Neutrophil (primary cell): ENCODE results near the gene SUPT3H.
"Not testable (repeated sequence)": the region's sequence is repeated elsewhere in the genome, so short reads cannot be mapped to it uniquely, and the experiment has no call there.

Source experiments
- H3K27ac ChIP-seq: fragments of 200-600 bp; sonication (generic); 2 replicates; pipeline ENCODE4 v1.5.1; 2016; ENCODE audit warnings: mild to moderate bottlenecking, moderate library complexity
- H3K27me3 ChIP-seq: fragments of 200-600 bp; sonication (generic); 2 replicates; pipeline ENCODE4 v1.6.0; 2016; ENCODE audit warnings: mild to moderate bottlenecking
- H3K36me3 ChIP-seq: fragments of 200-600 bp; sonication (generic); 2 replicates; pipeline ENCODE4 v1.5.1; 2017
- H3K4me1 ChIP-seq, 2 experiments: fragments of 200-600 bp in 1 of 2; sonication (generic) in 1 of 2; 1 replicate in 1 of 2; 2 replicates in 1 of 2; pipeline versions ENCODE4 v1.5.1 to v1.6.1; 2013 to 2016; ENCODE audit warnings: low read depth in 1 of 2, low read length in 1 of 2, mild to moderate bottlenecking in 1 of 2, moderate library complexity in 1 of 2; ENCODE audit not compliant: control insufficient read depth in 1 of 2, insufficient read depth in 1 of 2
- H3K4me3 ChIP-seq, 2 experiments: fragments of 200-600 bp in 1 of 2; sonication (generic) in 1 of 2; 1 replicate in 1 of 2; 2 replicates in 1 of 2; pipeline ENCODE4 v1.5.1; 2013 to 2016; ENCODE audit warnings: low read depth in 1 of 2, low read length in 1 of 2, mild to moderate bottlenecking in 1 of 2, moderate library complexity in 1 of 2
- H3K9me3 ChIP-seq: fragments of 200-600 bp; sonication (generic); 2 replicates; pipeline ENCODE4 v1.5.1; 2016
- TF ChIP-seq, protein P1 (sequence below): fragments of 200-600 bp; sonication (generic); IDR thresholded peaks from 2 replicates; pipeline ENCODE4 v1.5.1; 2016; ENCODE audit warnings: antibody characterized with exemption

The SUPT3H gene

DNA sequence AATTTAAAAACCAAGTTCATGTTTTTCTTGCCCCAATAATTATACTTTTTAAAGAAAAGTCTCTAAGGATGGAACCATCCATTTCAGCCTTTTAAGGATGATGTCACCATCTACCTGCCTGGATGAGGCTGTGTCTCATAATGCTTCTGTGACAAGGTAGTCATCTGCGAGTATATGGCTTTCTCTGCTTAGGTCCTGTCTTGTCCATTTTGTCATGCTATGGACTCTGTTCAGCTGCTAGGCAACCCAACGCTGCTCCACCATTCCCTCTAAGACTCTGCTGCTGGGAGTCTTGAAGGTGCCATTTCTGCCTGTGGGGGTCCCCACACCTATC, 509.4 kb downstream of the SUPT3H start:
- Histone ChIP-seq H3K36me3 (no peaks in the 10 kb centered on the region), H3K9me3 (no peaks in the 10 kb centered on the region), H3K27me3 (no peaks in the 10 kb centered on the region), H3K4me3 (no peak overlapping the region), H3K27ac (no peak overlapping the region), H3K4me1 (no peaks in the 10 kb centered on the region)
- TF ChIP-seq, protein P1, sequence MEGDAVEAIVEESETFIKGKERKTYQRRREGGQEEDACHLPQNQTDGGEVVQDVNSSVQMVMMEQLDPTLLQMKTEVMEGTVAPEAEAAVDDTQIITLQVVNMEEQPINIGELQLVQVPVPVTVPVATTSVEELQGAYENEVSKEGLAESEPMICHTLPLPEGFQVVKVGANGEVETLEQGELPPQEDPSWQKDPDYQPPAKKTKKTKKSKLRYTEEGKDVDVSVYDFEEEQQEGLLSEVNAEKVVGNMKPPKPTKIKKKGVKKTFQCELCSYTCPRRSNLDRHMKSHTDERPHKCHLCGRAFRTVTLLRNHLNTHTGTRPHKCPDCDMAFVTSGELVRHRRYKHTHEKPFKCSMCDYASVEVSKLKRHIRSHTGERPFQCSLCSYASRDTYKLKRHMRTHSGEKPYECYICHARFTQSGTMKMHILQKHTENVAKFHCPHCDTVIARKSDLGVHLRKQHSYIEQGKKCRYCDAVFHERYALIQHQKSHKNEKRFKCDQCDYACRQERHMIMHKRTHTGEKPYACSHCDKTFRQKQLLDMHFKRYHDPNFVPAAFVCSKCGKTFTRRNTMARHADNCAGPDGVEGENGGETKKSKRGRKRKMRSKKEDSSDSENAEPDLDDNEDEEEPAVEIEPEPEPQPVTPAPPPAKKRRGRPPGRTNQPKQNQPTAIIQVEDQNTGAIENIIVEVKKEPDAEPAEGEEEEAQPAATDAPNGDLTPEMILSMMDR, result no peak

DNA sequence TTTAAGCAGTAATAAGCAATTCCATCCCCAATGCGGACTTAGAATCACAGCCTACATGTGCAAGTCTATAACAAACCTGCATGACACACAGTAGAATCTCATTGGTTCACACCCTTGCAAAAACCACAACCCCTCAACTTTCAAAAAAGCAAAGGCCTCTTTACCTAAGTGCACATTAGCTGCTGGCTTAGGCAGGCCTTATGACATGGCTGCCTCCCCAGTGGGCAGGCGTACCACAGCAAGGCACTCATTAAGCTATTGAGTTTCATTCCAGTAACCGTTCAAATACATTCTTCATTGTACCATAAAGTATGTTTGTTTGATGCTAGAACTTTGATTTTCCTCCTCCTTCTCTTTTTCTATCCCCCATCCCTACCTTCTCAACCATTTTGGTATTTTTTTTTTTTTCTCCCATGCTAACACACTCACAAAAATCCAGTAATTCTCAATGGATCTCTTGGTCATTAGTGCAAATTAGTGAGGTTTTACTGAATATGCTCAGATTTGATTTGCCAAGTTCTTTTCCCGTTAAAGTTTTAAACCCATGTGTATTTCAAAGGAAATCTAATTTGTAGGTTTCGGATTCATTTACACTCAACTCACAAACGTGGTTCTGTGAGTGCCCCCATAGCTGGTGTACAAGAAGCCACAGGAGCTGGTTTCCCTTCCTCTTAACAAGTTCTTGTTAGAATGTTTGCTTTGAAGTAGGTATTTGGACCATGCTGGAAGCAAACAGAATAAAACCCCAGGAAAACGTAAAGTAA, 510.0 kb downstream of the SUPT3H start:
- H3K4me3 ChIP-seq, result no peak overlapping the region
- no peaks in the 10 kb centered on the region for H3K4me1 ChIP-seq
- no peaks in the 10 kb centered on the region for H3K9me3 ChIP-seq
- no peaks in the 10 kb centered on the region for H3K36me3 ChIP-seq
- no peak overlapping the region for H3K27ac ChIP-seq
- no peaks in the 10 kb centered on the region for H3K27me3 ChIP-seq
- TF ChIP-seq, protein P1, result no peak

DNA sequence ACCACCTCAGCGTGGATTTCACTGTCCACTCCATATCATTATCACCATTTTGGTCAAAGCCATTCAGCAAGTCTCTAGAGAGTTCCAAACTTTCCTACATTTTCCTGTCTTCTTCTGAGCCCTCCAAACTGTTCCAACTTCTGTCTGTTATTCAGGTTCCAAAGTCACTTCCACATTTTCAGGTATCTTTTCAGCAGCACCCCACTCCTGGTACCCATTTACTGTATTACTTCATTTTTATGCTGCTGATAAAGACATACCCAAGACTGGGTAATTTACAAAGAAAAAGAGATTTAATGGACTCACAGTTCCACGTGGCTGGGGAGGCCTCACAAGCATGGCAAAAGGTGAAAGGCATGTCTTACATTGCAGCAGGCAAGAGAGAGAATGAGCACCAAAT, 512.5 kb downstream of the SUPT3H start:
- not testable (repeated sequence) for H3K4me3 ChIP-seq, H3K4me1 ChIP-seq, H3K27ac ChIP-seq, H3K36me3 ChIP-seq, H3K27me3 ChIP-seq, H3K9me3 ChIP-seq

DNA sequence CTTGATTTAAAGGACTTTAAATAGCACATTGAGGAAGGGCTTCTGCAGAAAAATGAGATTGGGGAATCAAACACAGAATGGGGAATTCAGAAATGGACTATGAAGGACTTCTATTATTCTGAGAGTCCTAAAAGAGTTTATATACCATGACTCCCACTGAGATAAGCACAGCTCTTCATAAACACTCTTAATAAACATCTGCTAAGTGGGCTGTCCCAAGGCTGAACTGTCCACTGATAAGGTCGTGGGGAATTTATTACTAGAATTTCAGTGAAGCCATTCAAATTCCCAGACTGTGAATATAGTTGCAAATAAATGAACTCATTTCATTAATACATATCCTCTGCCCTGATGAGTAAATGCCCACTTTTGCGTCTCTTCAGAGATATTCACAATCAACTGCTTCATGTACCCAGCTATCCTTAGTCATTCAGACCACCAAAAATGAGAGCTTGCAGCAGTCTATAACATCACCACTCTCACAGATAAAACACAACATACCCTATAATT, 517.8 kb downstream of the SUPT3H start:
- Histone ChIP-seq H3K36me3 (no peaks in the 10 kb centered on the region), H3K4me1 (no peaks in the 10 kb centered on the region), H3K4me3 (no peak overlapping the region), H3K27ac (no peak overlapping the region), H3K9me3 (no peaks in the 10 kb centered on the region), H3K27me3 (no peaks in the 10 kb centered on the region)
- TF ChIP-seq, protein P1, result no peak

DNA sequence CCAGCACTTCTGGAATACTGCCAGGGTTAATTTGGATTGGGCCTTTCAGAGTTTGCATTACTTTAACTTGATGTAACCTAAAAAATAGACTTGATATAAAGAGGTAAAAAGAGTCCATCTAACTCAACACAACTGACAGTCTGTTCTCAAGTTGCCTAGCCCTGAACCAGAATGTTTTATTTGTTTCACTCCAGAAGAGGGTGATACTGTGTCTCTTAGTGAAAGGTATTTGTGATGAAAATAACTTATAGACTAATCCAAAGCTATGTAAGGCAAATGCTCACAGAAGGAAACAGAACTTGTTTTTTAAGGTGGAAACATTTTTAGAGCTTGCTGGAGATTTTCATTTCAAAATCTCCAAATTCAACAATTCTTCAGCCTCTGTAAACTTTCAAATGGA, 518.7 kb downstream of the SUPT3H start:
- no peaks in the 10 kb centered on the region for H3K9me3 ChIP-seq
- no peaks in the 10 kb centered on the region for H3K4me1 ChIP-seq
- H3K36me3 ChIP-seq, result no peaks in the 10 kb centered on the region
- H3K27me3 ChIP-seq, result no peaks in the 10 kb centered on the region
- H3K27ac ChIP-seq, result no peak overlapping the region
- no peak overlapping the region for H3K4me3 ChIP-seq
- TF ChIP-seq, protein P1, result no peak

DNA sequence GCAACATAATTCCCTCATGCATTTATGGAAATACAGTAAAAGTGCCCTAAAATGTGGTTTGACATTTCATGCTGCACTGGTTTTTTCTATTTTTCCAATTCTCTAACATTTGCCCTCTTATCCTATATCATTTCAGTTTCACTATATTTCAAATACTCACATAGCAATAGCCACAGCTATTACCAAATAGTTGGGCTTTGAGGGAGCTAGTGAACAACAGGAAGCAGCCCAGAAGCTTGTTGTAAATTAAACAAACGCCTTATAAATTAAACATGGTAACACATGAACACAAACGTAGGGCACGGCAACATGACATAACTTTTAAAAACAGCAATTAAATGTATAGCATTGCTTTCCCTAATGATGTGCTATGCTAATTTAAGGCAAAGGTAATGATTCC, 521.3 kb downstream of the SUPT3H start:
- Histone ChIP-seq H3K27ac (no peak overlapping the region), H3K4me1 (no peaks in the 10 kb centered on the region), H3K27me3 (no peaks in the 10 kb centered on the region), H3K36me3 (no peaks in the 10 kb centered on the region), H3K9me3 (no peaks in the 10 kb centered on the region), H3K4me3 (no peak overlapping the region)
- TF ChIP-seq, protein P1, result no peak
